HG03135 (cell line): ENCODE results near the gene PROK2.

ENCODE experiments used
- ATAC-seq: cut with Tn5 transposase; IDR thresholded peaks from one replicate; pipeline ENCODE4 v1.9.1; 2021; ENCODE audit warnings: mild to moderate bottlenecking, moderate library complexity; ENCODE audit not compliant: unreplicated experiment

The PROK2 gene

GRCh38 chr3:71751602-71752001, 33.3 kb downstream of the PROK2 start:
- ATAC-seq, result no peak

DNA sequence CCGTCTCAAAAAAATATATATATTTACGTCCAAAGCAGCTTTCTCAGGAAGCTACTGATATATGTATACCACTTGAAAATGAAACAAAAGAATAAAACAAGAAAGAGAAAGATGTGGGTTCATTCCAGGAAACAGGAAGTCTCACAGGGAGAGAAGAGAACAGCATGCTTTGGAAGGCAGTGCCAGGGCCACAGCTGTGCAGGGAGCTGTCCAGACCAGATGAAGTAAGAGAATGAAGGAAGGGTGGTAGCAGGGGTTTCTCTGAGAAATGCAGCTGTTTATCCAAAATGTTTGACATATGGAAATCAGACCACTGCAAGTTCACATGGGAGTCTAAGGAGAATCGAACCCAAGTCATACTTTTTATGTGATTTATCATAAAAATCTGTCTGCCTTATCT, 40.2 kb downstream of the PROK2 start:
- no peak for ATAC-seq

DNA sequence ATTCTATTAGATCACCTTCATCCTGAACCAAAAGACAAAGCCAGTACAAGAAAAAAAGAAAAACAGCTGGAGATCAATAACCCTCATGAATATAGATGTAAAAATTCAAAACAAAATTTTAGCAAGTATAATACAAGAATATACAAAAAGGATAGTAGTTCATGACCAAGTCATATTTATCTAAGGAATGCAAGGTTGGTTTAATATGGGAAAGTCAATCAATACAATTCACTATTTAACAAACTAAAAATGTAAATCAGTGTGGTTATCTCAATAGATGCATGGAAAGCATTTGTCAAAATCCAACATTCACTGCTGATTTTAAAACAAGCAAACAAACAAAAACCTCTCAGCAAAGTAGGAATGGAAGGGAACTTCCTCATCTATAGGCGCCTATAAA, 42.3 kb downstream of the PROK2 start:
- ATAC-seq, result no peak

DNA sequence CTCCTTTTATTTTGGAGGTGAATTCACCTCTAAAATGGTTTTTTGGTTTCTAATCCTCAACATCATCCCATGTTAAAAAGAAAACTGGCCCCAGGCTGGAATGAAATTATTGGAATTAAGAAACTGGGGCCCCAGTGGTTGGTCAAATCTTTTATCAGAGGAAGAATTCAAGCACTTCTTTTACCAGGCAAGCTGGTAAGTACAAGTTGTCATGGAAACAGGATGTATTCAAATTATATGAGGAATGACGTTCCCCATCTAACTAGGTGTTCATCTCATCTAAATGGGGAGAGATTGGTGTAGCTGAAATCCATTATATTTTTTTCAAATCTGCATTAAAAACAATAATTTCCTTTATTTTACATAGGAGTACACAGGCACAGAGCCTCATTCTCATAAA, 50.1 kb downstream of the PROK2 start:
- no peak for ATAC-seq

DNA sequence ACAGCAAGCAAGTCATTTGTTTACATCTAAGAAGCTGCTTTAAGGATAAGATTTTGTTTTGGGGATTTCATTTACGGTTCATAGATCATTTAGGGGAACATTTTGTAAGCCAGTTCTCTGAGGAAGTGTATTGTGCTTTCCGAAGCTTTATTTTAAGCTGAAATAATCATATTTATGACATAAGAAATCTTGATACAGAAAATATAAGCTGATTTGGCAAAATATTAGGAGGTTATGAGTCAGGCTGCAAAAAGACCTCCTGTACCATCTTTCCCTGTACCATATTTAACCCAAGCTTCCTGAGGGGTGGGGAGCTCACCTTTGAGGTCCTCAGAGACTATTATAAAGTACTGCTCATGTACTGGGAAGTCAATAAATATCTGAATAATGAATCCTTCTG, 51.6 kb downstream of the PROK2 start:
- ATAC-seq, result no peak

DNA sequence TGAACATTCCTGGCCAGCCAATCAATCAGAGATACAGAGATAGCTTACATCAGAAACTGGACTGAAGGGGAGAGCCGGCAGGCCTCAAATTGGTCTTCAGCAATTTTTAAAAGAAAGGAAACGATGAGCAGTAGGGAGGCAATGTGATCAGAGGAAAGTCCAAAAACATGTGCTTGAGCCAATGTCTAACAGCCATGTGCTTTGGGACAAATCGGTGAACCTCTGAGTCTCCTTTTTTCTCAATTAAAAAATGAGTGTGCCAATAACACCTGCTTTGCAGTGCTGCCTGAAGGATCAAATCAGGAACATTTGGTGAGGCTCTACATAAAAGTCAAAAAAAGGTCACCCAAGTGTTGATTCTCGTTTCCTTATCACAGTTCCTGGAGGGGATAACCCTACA, 52.3 kb downstream of the PROK2 start:
- no peak for ATAC-seq

GRCh38 chr3:71728632-71729342, 56.2 kb downstream of the PROK2 start:
- ATAC-seq, result no peak

DNA sequence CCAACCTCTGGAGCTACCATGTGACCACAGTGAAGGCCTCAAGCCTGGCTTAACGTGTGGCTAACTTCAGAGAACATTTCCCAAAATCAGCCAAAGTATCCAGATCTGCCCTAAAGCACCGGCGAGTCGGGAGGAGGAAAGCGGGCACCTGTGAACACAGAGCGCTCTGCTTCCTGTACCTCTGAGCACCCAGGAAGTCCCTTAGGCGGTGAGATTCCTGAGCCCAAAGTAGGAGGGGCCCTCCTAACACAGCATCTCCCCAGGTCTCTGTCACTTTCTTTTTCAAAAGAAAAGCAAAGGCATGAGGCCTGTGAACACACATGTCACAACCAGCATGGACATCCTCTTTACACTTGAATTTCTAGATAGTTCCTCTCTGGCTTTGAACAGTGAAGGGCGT, 58.8 kb downstream of the PROK2 start:
- ATAC-seq, result no peak

- ATAC-seq, result peak; percentile 41
Measured at GRCh38 chr3:71725271-71725991, 59.5 kb downstream of the PROK2 start, which contains the start of gene EIF4E3. Gene EIF4E3, minus strand, starts transcription at chr3:71725402. Its CDS starts 35 bp downstream, at chr3:71725367.

- peak; percentile 41 for ATAC-seq
Measured at GRCh38 chr3:71724584-71725270, 60.2 kb downstream of the PROK2 start.

- no peak for ATAC-seq
Measured at GRCh38 chr3:71724171-71724453, 60.8 kb downstream of the PROK2 start.

DNA sequence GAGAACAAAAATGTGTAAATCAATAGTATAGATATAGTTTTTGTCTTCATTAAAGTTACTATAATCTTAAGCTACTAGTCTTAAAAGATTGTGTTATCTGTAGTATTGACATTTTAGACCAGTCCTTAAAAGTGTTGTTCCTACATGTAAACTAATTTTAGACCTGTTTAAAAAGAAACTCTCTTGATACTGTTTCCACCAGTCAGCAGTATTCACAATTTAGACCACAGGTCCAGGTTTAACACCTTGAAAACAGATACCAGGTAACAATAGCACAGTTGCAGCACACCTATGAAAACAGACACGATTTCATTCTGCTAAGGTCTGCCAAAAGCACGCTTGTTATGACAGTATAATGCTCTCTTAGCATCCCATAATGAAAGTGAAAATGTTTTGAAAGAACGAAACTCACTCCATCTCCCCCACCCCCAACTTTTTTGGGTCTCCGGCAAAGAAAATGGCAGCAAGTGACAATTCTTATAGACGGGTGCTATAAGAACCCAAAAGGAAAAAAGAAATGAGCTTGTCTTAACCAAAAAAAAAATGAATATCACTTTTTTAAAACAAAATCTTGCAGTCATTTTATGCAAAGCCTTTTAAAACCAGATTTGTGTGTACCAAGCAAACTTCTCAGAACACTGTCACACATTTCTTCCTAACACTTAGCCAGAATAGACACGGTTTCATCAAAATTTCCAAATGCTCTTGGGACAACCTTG, 61.3 kb downstream of the PROK2 start:
- ATAC-seq, result peak; percentile 47

- no peak for ATAC-seq
Measured at GRCh38 chr3:71722693-71723092, 62.3 kb downstream of the PROK2 start.
